ENCODE results near the gene TUBB1.
"Not testable (repeated sequence)": the region's sequence is repeated elsewhere in the genome, so short reads cannot be mapped to it uniquely, and the experiment has no call there.

Gene TUBB1

GRCh38 chr20:59006864-59007664 lies 12.2 kb upstream of the TUBB1 start, which contains the start of gene CTSZ:
Gene CTSZ (minus strand): TSS chr20:59007254. CDS start chr20:59007128, 126 bp downstream.
- no peak for DNase-seq

GRCh38 chr20:59007665-59008511 lies 11.3 kb upstream of the TUBB1 start:
- no peak for DNase-seq

GRCh38 chr20:59008715-59009336 lies 10.4 kb upstream of the TUBB1 start:
- DNase-seq: no peak

- no peak for DNase-seq
Observed at GRCh38 chr20:59010321-59010994, 8.8 kb upstream of the TUBB1 start.

GRCh38 chr20:59010995-59011873 lies 8.0 kb upstream of the TUBB1 start:
- DNase-seq: no peak

- not testable (repeated sequence) for DNase-seq
Observed at GRCh38 chr20:59011874-59012157, 7.4 kb upstream of the TUBB1 start.

- no peak for DNase-seq
Observed at GRCh38 chr20:59013031-59013951, 5.9 kb upstream of the TUBB1 start.

- DNase-seq: no peak
Observed at GRCh38 chr20:59013959-59014608, 5.1 kb upstream of the TUBB1 start.

- no peak for DNase-seq
Observed at GRCh38 chr20:59014680-59015389, 4.4 kb upstream of the TUBB1 start.

- no peak for DNase-seq
Observed at GRCh38 chr20:59015411-59015810, 3.8 kb upstream of the TUBB1 start.

GRCh38 chr20:59015812-59016711 lies 3.2 kb upstream of the TUBB1 start:
- no peak for DNase-seq

GRCh38 chr20:59016795-59017492 lies 2.3 kb upstream of the TUBB1 start:
- no peak for DNase-seq

GRCh38 chr20:59017493-59018231 lies 1.6 kb upstream of the TUBB1 start:
- DNase-seq: no peak

GRCh38 chr20:59018817-59019216 lies 412 bp upstream of the TUBB1 start:
- no peak for DNase-seq

GRCh38 chr20:59020938-59021551 lies 1.8 kb downstream of the TUBB1 start:
- DNase-seq: peak; percentile 8

GRCh38 chr20:59022754-59023153 lies 3.5 kb downstream of the TUBB1 start:
- DNase-seq: no peak

- DNase-seq: no peak
Observed at GRCh38 chr20:59023616-59024015, 4.4 kb downstream of the TUBB1 start.

Data from NCI-H526 treated with DMSO at 0.1 percent for 48 hours (cell line).